ENCODE measurements around the gene EFTUD2.

DNA sequence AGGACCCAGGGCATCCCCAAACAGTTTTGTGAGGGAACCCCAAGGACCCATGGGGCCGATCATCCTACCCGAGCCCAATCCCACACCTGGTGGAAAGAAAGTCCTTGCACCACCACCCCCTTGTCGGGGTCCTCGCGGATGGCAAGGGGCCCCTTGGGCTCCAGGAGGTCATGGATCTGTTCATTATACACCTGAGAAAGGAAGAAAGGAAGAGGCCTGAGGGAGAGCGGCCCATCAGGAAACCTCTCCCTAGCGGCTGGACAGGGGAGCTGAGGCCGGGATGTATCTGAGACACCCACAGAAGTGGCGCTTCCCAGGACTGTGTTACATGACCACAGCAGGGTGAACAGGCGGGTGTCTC lies 35.5 kb upstream of the EFTUD2 start:
- TF ChIP-seq, protein P1, sequence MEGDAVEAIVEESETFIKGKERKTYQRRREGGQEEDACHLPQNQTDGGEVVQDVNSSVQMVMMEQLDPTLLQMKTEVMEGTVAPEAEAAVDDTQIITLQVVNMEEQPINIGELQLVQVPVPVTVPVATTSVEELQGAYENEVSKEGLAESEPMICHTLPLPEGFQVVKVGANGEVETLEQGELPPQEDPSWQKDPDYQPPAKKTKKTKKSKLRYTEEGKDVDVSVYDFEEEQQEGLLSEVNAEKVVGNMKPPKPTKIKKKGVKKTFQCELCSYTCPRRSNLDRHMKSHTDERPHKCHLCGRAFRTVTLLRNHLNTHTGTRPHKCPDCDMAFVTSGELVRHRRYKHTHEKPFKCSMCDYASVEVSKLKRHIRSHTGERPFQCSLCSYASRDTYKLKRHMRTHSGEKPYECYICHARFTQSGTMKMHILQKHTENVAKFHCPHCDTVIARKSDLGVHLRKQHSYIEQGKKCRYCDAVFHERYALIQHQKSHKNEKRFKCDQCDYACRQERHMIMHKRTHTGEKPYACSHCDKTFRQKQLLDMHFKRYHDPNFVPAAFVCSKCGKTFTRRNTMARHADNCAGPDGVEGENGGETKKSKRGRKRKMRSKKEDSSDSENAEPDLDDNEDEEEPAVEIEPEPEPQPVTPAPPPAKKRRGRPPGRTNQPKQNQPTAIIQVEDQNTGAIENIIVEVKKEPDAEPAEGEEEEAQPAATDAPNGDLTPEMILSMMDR (IDR thresholded peaks at IDR 0.05): no peak
- TF ChIP-seq POLR2AphosphoS5 (IDR thresholded peaks at IDR 0.05): no peak
- TF ChIP-seq POLR2A (IDR thresholded peaks at IDR 0.05): no peak

Measured in upper lobe of left lung (tissue), 4 donors.